ENCODE results near the gene ZNF358.

DNA sequence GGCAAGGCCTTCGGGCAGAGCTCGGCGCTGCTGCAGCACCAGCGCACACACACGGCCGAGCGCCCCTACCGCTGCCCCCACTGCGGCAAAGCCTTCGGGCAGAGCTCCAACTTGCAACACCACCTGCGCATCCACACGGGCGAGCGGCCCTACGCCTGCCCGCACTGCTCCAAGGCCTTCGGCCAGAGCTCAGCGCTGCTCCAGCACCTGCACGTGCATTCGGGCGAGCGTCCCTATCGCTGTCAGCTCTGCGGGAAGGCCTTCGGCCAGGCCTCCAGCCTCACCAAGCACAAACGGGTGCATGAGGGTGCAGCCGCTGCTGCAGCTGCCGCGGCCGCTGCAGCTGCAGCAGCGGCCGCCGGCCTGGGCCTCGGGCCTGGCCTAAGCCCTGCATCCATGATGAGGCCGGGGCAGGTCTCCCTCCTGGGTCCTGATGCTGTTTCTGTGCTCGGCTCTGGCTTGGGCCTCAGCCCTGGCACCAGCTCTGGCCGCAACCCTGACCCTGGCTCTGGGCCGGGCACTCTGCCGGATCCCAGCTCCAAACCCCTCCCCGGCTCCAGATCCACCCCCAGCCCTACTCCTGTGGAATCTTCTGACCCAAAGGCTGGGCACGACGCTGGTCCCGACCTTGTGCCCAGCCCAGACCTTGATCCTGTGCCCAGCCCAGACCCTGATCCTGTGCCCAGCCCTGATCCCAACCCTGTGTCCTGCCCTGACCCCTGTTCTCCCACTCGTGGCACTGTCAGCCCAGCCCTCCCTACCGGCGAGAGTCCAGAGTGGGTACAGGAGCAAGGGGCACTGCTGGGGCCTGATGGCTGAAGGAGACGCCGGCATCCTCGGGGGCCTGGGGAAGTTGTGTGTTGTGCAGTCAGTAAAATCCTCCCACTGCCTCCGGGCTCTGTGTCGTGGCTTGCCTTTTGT, 4.5 kb downstream of the ZNF358 start:
- no peak for TF ChIP-seq POLR2AphosphoS5 (IDR thresholded peaks at IDR 0.05; ENCODE audit: low read depth, low read length)
- TF ChIP-seq POLR2A (IDR thresholded peaks at IDR 0.05; ENCODE audit: low read depth, low read length): no peak

All from GM12892 (cell line).